ENCODE data around the gene TRIM37. TPM values are rescaled to one million over a fixed set of nuclear protein-coding genes. Genes with fewer than 3 reads are reported as not detected.

Gene TRIM37
- total RNA-seq, 1 donor from 2014 or later: 25.4 TPM

DNA sequence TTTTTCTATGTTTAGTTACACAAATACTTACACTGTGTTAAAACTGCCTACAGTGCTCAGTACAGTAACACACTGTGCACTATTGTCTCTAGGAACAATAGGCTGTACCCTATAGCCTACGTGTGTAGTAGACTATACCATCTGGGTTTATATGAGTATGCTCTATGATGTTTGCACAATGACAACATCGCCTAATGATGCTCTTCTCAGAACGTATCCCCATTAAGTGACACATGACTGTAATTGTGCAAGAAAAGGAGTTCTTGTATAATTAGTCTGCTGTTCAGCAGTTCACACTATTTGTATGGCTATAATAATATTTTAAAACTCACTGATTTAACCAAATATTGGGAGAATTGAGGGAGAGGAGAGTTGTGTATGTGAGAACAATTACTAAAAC is 173.7 kb downstream of the TRIM37 start:
- H3K4me1 ChIP-seq (ENCODE audit: insufficient read depth, low read length): no peaks in the 10 kb centered on the region
- H3K4me3 ChIP-seq (ENCODE audit: insufficient read depth, low read depth, low read length): no peak overlapping the region
- no peaks in the 10 kb centered on the region for H3K9me3 ChIP-seq (ENCODE audit: insufficient read depth, low read depth, low read length)
- no peak overlapping the region for H3K27ac ChIP-seq (ENCODE audit: low read depth, low read length)
- H3K4me2 ChIP-seq (ENCODE audit: low read length): no peak overlapping the region
- H3K4me1 Mint-ChIP-seq (ENCODE audit: low read depth, unreplicated experiment): no peaks in the 10 kb centered on the region
- H3K27ac Mint-ChIP-seq (ENCODE audit: unreplicated experiment): no peak overlapping the region
- H3K9me3 Mint-ChIP-seq (ENCODE audit: unreplicated experiment): no peaks in the 10 kb centered on the region
- no peaks in the 10 kb centered on the region for H3K36me3 ChIP-seq (ENCODE audit: insufficient read depth, low read length)
- no peaks in the 10 kb centered on the region for H3K27me3 ChIP-seq (ENCODE audit: insufficient read depth, low read length)
- no peaks in the 10 kb centered on the region for H3K79me2 ChIP-seq (ENCODE audit: insufficient read depth, low read length)
- no peak overlapping the region for H3K9ac ChIP-seq (ENCODE audit: low read length)
- H3K4me3 Mint-ChIP-seq (ENCODE audit: unreplicated experiment): no peak overlapping the region
- TF ChIP-seq, protein P1, sequence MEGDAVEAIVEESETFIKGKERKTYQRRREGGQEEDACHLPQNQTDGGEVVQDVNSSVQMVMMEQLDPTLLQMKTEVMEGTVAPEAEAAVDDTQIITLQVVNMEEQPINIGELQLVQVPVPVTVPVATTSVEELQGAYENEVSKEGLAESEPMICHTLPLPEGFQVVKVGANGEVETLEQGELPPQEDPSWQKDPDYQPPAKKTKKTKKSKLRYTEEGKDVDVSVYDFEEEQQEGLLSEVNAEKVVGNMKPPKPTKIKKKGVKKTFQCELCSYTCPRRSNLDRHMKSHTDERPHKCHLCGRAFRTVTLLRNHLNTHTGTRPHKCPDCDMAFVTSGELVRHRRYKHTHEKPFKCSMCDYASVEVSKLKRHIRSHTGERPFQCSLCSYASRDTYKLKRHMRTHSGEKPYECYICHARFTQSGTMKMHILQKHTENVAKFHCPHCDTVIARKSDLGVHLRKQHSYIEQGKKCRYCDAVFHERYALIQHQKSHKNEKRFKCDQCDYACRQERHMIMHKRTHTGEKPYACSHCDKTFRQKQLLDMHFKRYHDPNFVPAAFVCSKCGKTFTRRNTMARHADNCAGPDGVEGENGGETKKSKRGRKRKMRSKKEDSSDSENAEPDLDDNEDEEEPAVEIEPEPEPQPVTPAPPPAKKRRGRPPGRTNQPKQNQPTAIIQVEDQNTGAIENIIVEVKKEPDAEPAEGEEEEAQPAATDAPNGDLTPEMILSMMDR (IDR thresholded peaks at IDR 0.05; ENCODE audit: insufficient read depth, low read depth, low read length): no peak
- no peak for TF ChIP-seq EZH2 (IDR thresholded peaks at IDR 0.05; ENCODE audit: insufficient read depth, low read length)
- no peak for DNase-seq (ENCODE audit: low read depth)
- no peaks in the 10 kb centered on the region for H4K20me1 ChIP-seq (ENCODE audit: insufficient read depth, low read length)
- no peaks in the 10 kb centered on the region for H3K36me3 Mint-ChIP-seq (ENCODE audit: low read depth, unreplicated experiment)
- H2AFZ ChIP-seq (ENCODE audit: low read depth, low read length): no peak overlapping the region
- FAIRE-seq: no peak
- no peaks in the 10 kb centered on the region for H3K27me3 Mint-ChIP-seq (ENCODE audit: low read depth, unreplicated experiment)

Small RNAs within 50 kb of the gene (microRNA-seq; reads per million reads assigned to microRNA genes)
- gene MIR301A (1,013 reads per million, percentile 82 among the genes with 10 or more reads in this experiment), gene MIR454 (3,007 reads per million, percentile 89 among the genes with 10 or more reads in this experiment)

Other genes starting within 250 kb of the TRIM37 start
- 34.0 and 42.6 TPM in 2 replicates for gene SKA2, start 48.3 kb upstream of the TRIM37 start, total RNA-seq
- gene PRR11, start 48.9 kb upstream of the TRIM37 start, total RNA-seq: 10.3 and 14.9 TPM in 2 replicates
- gene SMG8, start 103.2 kb upstream of the TRIM37 start, total RNA-seq: 19.5 and 19.7 TPM in 2 replicates
- gene GDPD1, start 113.6 kb upstream of the TRIM37 start, total RNA-seq: 4.2 and 4.7 TPM in 2 replicates
- gene YPEL2, start 224.8 kb upstream of the TRIM37 start, total RNA-seq: 36.2 and 41.1 TPM in 2 replicates

All from astrocyte (in vitro differentiated cells and primary cell).